A549 (cell line): ENCODE data around the gene KRT16. TPM values are rescaled to one million over a fixed set of nuclear protein-coding genes. Genes with fewer than 3 reads are reported as not detected.

Experiments
- ATAC-seq, 2 experiments: fragments of 200-7000 bp in 1 of 2; fragments of >200 bp in 1 of 2; cut with Nextera tagmentation in 1 of 2; cut with Tn5 transposase in 1 of 2; 3 replicates each; pipeline versions ENCODE4 v1.8.0 to v1.9.1; 2018 to 2020; ENCODE audit warnings: mild to moderate bottlenecking in 1 of 2, moderate library complexity in 1 of 2
- CTCF ChIA-PET: fragments of 300-600 bp; sonication (Branson Sonifier 250); formaldehyde crosslinking; extraction: SDS; loops from one replicate; lab custom pipeline; 2021; ENCODE audit warnings: antibody characterized with exemption, inconsistent platforms; lab: Yijun Ruan, JAX
- POLR2A ChIA-PET: fragments of 350-600 bp; formaldehyde crosslinking; extraction: SDS; loops from one replicate; lab custom pipeline; 2021; ENCODE audit warnings: antibody characterized with exemption, inconsistent platforms; lab: Yijun Ruan, JAX
- DNase-seq, 2 experiments: peaks; one replicate each; pipeline versions ENCODE4 v3.0.0 to v3.0.0-alpha.2; 2011 to 2016; ENCODE audit warnings: low read depth in 1 of 2, low spot score in 1 of 2
- FAIRE-seq: peaks from 2 replicates; lab custom pipeline; 2011; peaks lifted over from hg19 to GRCh38; lab: Jason Lieb, UNC
- H3K27ac ChIP-seq, 2 experiments: fragments of >200 bp; sonication (Bioruptor Twin); formaldehyde crosslinking; 3 replicates each; pipeline ENCODE4 v1.5.1; 2016 to 2017
- H3K4me1 ChIP-seq: fragments of >200 bp; sonication (Bioruptor Twin); formaldehyde crosslinking; 3 replicates; pipeline ENCODE4 v1.6.1; 2016
- H3K4me2 ChIP-seq: fragments of >200 bp; sonication (Bioruptor Twin); formaldehyde crosslinking; 3 replicates; pipeline ENCODE4 v1.6.1; 2016
- H3K4me3 ChIP-seq: fragments of >200 bp; sonication (Bioruptor Twin); formaldehyde crosslinking; 3 replicates; pipeline ENCODE4 v1.5.1; 2016
- H3K9me3 ChIP-seq: fragments of >200 bp; sonication (Bioruptor Twin); formaldehyde crosslinking; 3 replicates; pipeline ENCODE4 v1.6.1; 2016
- BHLHE40 ChIP-seq: IDR thresholded peaks from 2 replicates; pipeline ENCODE4 v1.6.1; 2012; ENCODE audit warnings: low read depth, low read length, inconsistent platforms
- CBX2 ChIP-seq: fragments of 200-600 bp; sonication (generic); IDR thresholded peaks from 2 replicates; pipeline ENCODE4 v1.6.1; 2016; ENCODE audit warnings: low read depth, mild to moderate bottlenecking, borderline replicate concordance
- CBX8 ChIP-seq: fragments of 200-600 bp; sonication (generic); IDR thresholded peaks from 2 replicates; pipeline ENCODE4 v1.6.1; 2016
- CEBPB ChIP-seq, 2 experiments: fragments of >200 bp in 1 of 2; sonication (Bioruptor Twin) in 1 of 2; formaldehyde crosslinking in 1 of 2; IDR thresholded peaks; 2 replicates each; pipeline ENCODE4 v1.6.1; 2012 to 2016
- EHMT2 ChIP-seq: fragments of 200-600 bp; sonication (generic); IDR thresholded peaks from 2 replicates; pipeline ENCODE4 v1.6.1; 2016; ENCODE audit warnings: antibody characterized with exemption, low read depth, mild to moderate bottlenecking, moderate library complexity
- EP300 ChIP-seq, 2 experiments: fragments of >200 bp; sonication (Bioruptor Twin); formaldehyde crosslinking; IDR thresholded peaks; 2 replicates in 1 of 2; 3 replicates in 1 of 2; pipeline ENCODE4 v1.6.1; 2016 to 2017
- FOXS1 ChIP-seq: fragments of 250-450 bp; sonication (Bioruptor Pico); IDR thresholded peaks from 2 replicates; pipeline ENCODE4 v1.5.0; 2020; ENCODE audit warnings: mild to moderate bottlenecking, moderate library complexity
- HDAC2 ChIP-seq: fragments of 200-600 bp; sonication (generic); IDR thresholded peaks from 2 replicates; pipeline ENCODE4 v1.6.1; 2016
- HOXA7 ChIP-seq: fragments of 250-450 bp; sonication (Bioruptor Pico); IDR thresholded peaks from 2 replicates; pipeline ENCODE4 v1.5.0; 2020; ENCODE audit warnings: mild to moderate bottlenecking, moderate library complexity
- HOXB13 ChIP-seq: fragments of 250-450 bp; sonication (Bioruptor Pico); IDR thresholded peaks from 2 replicates; pipeline ENCODE4 v1.5.0; 2020; ENCODE audit warnings: low read depth, mild to moderate bottlenecking, moderate library complexity
- JUN ChIP-seq, 2 experiments: fragments of >200 bp; sonication (Bioruptor Twin); formaldehyde crosslinking; IDR thresholded peaks; 2 replicates in 1 of 2; 3 replicates in 1 of 2; pipeline ENCODE4 v1.6.1; 2016 to 2017
- MYC ChIP-seq: IDR thresholded peaks from 2 replicates; pipeline ENCODE4 v1.6.1; 2012; ENCODE audit warnings: mild to moderate bottlenecking, inconsistent platforms, low read length, improper control_type of control experiment, borderline replicate concordance
- NPAS2 ChIP-seq: fragments of 250-450 bp; sonication (Bioruptor Pico); IDR thresholded peaks from 2 replicates; pipeline ENCODE4 v1.8.0; 2022; ENCODE audit warnings: mild to moderate bottlenecking, moderate library complexity, borderline replicate concordance
- POLR2A ChIP-seq: IDR thresholded peaks from 2 replicates; pipeline ENCODE4 v1.6.1; 2012; ENCODE audit warnings: mild to moderate bottlenecking, low read length
- SMC3 ChIP-seq: fragments of >200 bp; sonication (Bioruptor Twin); formaldehyde crosslinking; IDR thresholded peaks from 3 replicates; pipeline ENCODE4 v1.6.1; 2018; ENCODE audit warnings: inconsistent platforms
- ZFP36 ChIP-seq: fragments of 450-650 bp; IDR thresholded peaks from 2 replicates; pipeline ENCODE4 v1.6.1; 2014; ENCODE audit warnings: borderline replicate concordance; ENCODE audit not compliant: partially characterized antibody
- WGBS: methylation state at CpG from one replicate; pipeline ENCODE4 v1.1.6; 2017; ENCODE audit errors: missing lambda C conversion rate; 5-methylcytosine and 5-hydroxymethylcytosine counted together
- polyA plus RNA-seq, 4 experiments: library from polyadenylated mRNA; depleted of rRNA in 3 of 4; stranded (reverse); fragments of >200 nt; fragmentation: RNase III in 1 of 4; extraction: RNeasy Plus Mini Kit Qiagen cat#74134 plus additional on column Dnase treatment in 1 of 4; gene quantifications; 2 replicates in 3 of 4; 3 replicates in 1 of 4; pipeline ENCODE4 v1.2.3, GENCODE V29; 2011 to 2017
- TF ChIP-seq, protein P1 (sequence below): fragments of 250-450 bp; sonication (Bioruptor Pico); IDR thresholded peaks from 2 replicates; pipeline ENCODE4 v1.5.0; 2020; ENCODE audit warnings: low read depth, mild to moderate bottlenecking, moderate library complexity
- TF ChIP-seq, protein P2 (sequence below): fragments of 250-450 bp; sonication (Bioruptor Pico); IDR thresholded peaks from 2 replicates; pipeline ENCODE4 v1.5.0; 2021; ENCODE audit warnings: mild to moderate bottlenecking, moderate library complexity, borderline replicate concordance
- TF ChIP-seq, protein P3 (sequence below): fragments of 200-600 bp; sonication (generic); IDR thresholded peaks from 2 replicates; pipeline ENCODE4 v1.6.1; 2016; ENCODE audit warnings: antibody characterized with exemption, mild to moderate bottlenecking, moderate library complexity
- TF ChIP-seq, protein P4 (sequence below): fragments of >200 bp; sonication (Bioruptor Twin); formaldehyde crosslinking; IDR thresholded peaks from 3 replicates; pipeline ENCODE4 v1.5.1; 2016

The KRT16 gene
- polyA plus RNA-seq, 2 of the 4 experiments (the other 2 are of a cell fraction) = 0.28 TPM; not detected in 1

DNA sequence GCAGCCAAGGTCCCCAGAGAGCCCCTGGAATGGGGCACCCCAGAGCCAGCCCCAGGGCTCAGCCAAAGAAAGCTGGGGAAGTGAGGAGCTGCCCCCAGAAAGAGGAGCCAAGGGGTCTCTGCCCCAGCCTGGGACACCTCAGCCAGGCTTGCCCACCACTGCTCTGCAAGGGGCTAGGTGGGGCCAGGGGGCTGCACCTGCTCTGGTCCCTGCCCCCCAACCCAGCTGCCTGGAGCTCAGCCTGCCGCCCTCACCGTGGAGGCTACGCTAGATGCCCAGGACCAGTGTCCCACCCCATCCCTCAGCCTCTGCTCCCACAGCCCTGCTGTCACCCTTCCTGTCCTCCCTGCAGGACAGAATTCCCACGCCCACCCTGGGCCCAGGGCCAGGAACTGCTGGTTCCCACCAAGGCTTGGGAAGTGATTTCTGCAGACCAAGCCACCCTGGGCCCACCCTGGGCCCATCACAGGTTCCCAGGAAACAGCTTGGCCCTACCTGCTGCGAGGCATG is 39.9 kb upstream of the KRT16 start:
- Histone ChIP-seq H3K4me3 (no peak overlapping the region), H3K9me3 (no peaks in the 10 kb centered on the region), H3K4me1 (peaks cover 49% of the 10 kb centered on the region), H3K4me2 (no peak overlapping the region), H3K27ac (peak overlapping the region in 1 of 2 experiments; percentile 2; a peak in 2 of 6 replicates)
- TF ChIP-seq CBX8 (no peak), SMC3 (no peak), HDAC2 (no peak), POLR2A (no peak), HOXA7 (CRISPR knock-in tag) (no peak), CBX2 (no peak), NPAS2 (no peak), EHMT2 (no peak), EP300 (IDR thresholded peaks at IDR 0.05) (no peak), FOXS1 (CRISPR knock-in tag) (no peak), HOXB13 (no peak), ZFP36 (no peak), MYC (no peak), JUN (IDR thresholded peaks at IDR 0.05) (no peak), CEBPB (IDR thresholded peaks at IDR 0.05) (no peak), BHLHE40 (no peak)
- TF ChIP-seq, protein P1, sequence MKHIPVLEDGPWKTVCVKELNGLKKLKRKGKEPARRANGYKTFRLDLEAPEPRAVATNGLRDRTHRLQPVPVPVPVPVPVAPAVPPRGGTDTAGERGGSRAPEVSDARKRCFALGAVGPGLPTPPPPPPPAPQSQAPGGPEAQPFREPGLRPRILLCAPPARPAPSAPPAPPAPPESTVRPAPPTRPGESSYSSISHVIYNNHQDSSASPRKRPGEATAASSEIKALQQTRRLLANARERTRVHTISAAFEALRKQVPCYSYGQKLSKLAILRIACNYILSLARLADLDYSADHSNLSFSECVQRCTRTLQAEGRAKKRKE (CRISPR knock-in tag) = no peak
- TF ChIP-seq, protein P2, sequence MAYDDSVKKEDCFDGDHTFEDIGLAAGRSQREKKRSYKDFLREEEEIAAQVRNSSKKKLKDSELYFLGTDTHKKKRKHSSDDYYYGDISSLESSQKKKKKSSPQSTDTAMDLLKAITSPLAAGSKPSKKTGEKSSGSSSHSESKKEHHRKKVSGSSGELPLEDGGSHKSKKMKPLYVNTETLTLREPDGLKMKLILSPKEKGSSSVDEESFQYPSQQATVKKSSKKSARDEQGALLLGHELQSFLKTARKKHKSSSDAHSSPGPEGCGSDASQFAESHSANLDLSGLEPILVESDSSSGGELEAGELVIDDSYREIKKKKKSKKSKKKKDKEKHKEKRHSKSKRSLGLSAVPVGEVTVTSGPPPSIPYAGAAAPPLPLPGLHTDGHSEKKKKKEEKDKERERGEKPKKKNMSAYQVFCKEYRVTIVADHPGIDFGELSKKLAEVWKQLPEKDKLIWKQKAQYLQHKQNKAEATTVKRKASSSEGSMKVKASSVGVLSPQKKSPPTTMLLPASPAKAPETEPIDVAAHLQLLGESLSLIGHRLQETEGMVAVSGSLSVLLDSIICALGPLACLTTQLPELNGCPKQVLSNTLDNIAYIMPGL = no peak
- TF ChIP-seq, protein P3, sequence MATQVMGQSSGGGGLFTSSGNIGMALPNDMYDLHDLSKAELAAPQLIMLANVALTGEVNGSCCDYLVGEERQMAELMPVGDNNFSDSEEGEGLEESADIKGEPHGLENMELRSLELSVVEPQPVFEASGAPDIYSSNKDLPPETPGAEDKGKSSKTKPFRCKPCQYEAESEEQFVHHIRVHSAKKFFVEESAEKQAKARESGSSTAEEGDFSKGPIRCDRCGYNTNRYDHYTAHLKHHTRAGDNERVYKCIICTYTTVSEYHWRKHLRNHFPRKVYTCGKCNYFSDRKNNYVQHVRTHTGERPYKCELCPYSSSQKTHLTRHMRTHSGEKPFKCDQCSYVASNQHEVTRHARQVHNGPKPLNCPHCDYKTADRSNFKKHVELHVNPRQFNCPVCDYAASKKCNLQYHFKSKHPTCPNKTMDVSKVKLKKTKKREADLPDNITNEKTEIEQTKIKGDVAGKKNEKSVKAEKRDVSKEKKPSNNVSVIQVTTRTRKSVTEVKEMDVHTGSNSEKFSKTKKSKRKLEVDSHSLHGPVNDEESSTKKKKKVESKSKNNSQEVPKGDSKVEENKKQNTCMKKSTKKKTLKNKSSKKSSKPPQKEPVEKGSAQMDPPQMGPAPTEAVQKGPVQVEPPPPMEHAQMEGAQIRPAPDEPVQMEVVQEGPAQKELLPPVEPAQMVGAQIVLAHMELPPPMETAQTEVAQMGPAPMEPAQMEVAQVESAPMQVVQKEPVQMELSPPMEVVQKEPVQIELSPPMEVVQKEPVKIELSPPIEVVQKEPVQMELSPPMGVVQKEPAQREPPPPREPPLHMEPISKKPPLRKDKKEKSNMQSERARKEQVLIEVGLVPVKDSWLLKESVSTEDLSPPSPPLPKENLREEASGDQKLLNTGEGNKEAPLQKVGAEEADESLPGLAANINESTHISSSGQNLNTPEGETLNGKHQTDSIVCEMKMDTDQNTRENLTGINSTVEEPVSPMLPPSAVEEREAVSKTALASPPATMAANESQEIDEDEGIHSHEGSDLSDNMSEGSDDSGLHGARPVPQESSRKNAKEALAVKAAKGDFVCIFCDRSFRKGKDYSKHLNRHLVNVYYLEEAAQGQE = no peak
- TF ChIP-seq, protein P4, sequence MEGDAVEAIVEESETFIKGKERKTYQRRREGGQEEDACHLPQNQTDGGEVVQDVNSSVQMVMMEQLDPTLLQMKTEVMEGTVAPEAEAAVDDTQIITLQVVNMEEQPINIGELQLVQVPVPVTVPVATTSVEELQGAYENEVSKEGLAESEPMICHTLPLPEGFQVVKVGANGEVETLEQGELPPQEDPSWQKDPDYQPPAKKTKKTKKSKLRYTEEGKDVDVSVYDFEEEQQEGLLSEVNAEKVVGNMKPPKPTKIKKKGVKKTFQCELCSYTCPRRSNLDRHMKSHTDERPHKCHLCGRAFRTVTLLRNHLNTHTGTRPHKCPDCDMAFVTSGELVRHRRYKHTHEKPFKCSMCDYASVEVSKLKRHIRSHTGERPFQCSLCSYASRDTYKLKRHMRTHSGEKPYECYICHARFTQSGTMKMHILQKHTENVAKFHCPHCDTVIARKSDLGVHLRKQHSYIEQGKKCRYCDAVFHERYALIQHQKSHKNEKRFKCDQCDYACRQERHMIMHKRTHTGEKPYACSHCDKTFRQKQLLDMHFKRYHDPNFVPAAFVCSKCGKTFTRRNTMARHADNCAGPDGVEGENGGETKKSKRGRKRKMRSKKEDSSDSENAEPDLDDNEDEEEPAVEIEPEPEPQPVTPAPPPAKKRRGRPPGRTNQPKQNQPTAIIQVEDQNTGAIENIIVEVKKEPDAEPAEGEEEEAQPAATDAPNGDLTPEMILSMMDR = no peak
- no peak for FAIRE-seq
- POLR2A ChIA-PET = interaction anchor here (0.7 kb wide), 1 partner anchor 10 kb away, joined by 3 read pairs; no protein-coding TSS in a partner anchor
- no peak for ATAC-seq
- CTCF ChIA-PET = interaction anchor here (0.7 to 20.9 kb wide), 12 partner anchors 11 to 1037 kb away, joined by 3 to 678 read pairs (median 8); partner anchors contain the start of gene KRT9
- DNase-seq = no peak
- WGBS = 83% methylated on average over 4 of the region's 5 CpGs
